Endothelial cell (in vitro differentiated cells): ENCODE data around the gene SYNPO2L. TPM values are rescaled to one million over a fixed set of nuclear protein-coding genes. Genes with fewer than 3 reads are reported as not detected.

ENCODE experiments used
- DNase-seq: peaks from one replicate; pipeline ENCODE4 v3.0.0; 2021; ENCODE audit warnings: low spot score
- H3K27ac Mint-ChIP-seq: one replicate; pipeline ENCODE4 v1.8.0; 2021; ENCODE audit warnings: mixed read lengths, inconsistent platforms; ENCODE audit not compliant: unreplicated experiment
- H3K27me3 Mint-ChIP-seq: one replicate; pipeline ENCODE4 v1.8.0; 2021; ENCODE audit warnings: mild to moderate bottlenecking, moderate library complexity, mixed read lengths, inconsistent platforms; ENCODE audit not compliant: unreplicated experiment
- H3K36me3 Mint-ChIP-seq: one replicate; pipeline ENCODE4 v1.8.0; 2021; ENCODE audit warnings: mild to moderate bottlenecking, low read depth, mixed read lengths, inconsistent platforms; ENCODE audit not compliant: unreplicated experiment
- H3K4me1 Mint-ChIP-seq: one replicate; pipeline ENCODE4 v1.8.0; 2021; ENCODE audit warnings: mild to moderate bottlenecking, mixed read lengths, inconsistent platforms; ENCODE audit not compliant: unreplicated experiment
- H3K4me3 Mint-ChIP-seq: one replicate; pipeline ENCODE4 v1.8.0; 2021; ENCODE audit warnings: mild to moderate bottlenecking, mixed read lengths, inconsistent platforms; ENCODE audit not compliant: unreplicated experiment
- H3K9me3 Mint-ChIP-seq: one replicate; pipeline ENCODE4 v1.8.0; 2021; ENCODE audit warnings: mixed read lengths, inconsistent platforms; ENCODE audit not compliant: unreplicated experiment
- total RNA-seq: library from RNA; stranded (reverse); fragmentation: NEBNext Ultra II Directional; extraction: Animal tissue kit (Norgen Biotek cat#: 25700); gene quantifications from one replicate; pipeline ENCODE4 v1.2.1, GENCODE V29; 2021; ENCODE audit not compliant: unreplicated experiment
- TF ChIP-seq, protein P1 (sequence below): fragments of 200-600 bp; sonication (generic); IDR thresholded peaks from one replicate; pipeline ENCODE4 v1.5.0; 2021; ENCODE audit warnings: antibody characterized with exemption; ENCODE audit not compliant: unreplicated experiment

The SYNPO2L gene
- total RNA-seq, 1 donor from 2014 or later, result 0.13 TPM

- H3K27me3 Mint-ChIP-seq, result peaks cover 6% of the 10 kb centered on the region
- no peak overlapping the region for H3K4me3 Mint-ChIP-seq
- no peaks in the 10 kb centered on the region for H3K9me3 Mint-ChIP-seq
- H3K4me1 Mint-ChIP-seq, result peaks cover 30% of the 10 kb centered on the region
- DNase-seq, result no peak
- TF ChIP-seq, protein P1, sequence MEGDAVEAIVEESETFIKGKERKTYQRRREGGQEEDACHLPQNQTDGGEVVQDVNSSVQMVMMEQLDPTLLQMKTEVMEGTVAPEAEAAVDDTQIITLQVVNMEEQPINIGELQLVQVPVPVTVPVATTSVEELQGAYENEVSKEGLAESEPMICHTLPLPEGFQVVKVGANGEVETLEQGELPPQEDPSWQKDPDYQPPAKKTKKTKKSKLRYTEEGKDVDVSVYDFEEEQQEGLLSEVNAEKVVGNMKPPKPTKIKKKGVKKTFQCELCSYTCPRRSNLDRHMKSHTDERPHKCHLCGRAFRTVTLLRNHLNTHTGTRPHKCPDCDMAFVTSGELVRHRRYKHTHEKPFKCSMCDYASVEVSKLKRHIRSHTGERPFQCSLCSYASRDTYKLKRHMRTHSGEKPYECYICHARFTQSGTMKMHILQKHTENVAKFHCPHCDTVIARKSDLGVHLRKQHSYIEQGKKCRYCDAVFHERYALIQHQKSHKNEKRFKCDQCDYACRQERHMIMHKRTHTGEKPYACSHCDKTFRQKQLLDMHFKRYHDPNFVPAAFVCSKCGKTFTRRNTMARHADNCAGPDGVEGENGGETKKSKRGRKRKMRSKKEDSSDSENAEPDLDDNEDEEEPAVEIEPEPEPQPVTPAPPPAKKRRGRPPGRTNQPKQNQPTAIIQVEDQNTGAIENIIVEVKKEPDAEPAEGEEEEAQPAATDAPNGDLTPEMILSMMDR, result no peak
- peak overlapping the region; percentile 14 for H3K27ac Mint-ChIP-seq
- peaks cover 4% of the 10 kb centered on the region for H3K36me3 Mint-ChIP-seq
These were observed 2.6 kb downstream of the SYNPO2L start for GRCh38 chr10:73653195-73653594.

- Mint-ChIP-seq H3K27me3 (peaks cover 13% of the 10 kb centered on the region), H3K36me3 (peaks cover 4% of the 10 kb centered on the region), H3K4me3 (no peak overlapping the region), H3K9me3 (no peaks in the 10 kb centered on the region), H3K27ac (no peak overlapping the region), H3K4me1 (peaks cover 42% of the 10 kb centered on the region)
- TF ChIP-seq, protein P1, result no peak
- DNase-seq, result no peak
These were observed 5.1 kb downstream of the SYNPO2L start for GRCh38 chr10:73650537-73651331.

GRCh38 chr10:73649876-73650536 is 5.8 kb downstream of the SYNPO2L start:
- no peak for DNase-seq
- H3K27ac Mint-ChIP-seq, result no peak overlapping the region

GRCh38 chr10:73648975-73649829 is 6.6 kb downstream of the SYNPO2L start:
- Mint-ChIP-seq H3K36me3 (peaks cover 4% of the 10 kb centered on the region), H3K4me1 (peaks cover 37% of the 10 kb centered on the region), H3K27ac (peak overlapping the region; percentile 39), H3K27me3 (peaks cover 18% of the 10 kb centered on the region), H3K9me3 (no peaks in the 10 kb centered on the region), H3K4me3 (peak overlapping the region; percentile 70)
- no peak for DNase-seq
- TF ChIP-seq, protein P1, result no peak

More at GRCh38 chr10:73649876-73650536, 5.8 kb downstream of the SYNPO2L start:
- TF ChIP-seq, protein P1, result no peak
- Mint-ChIP-seq H3K9me3 (no peaks in the 10 kb centered on the region), H3K4me1 (peaks cover 37% of the 10 kb centered on the region), H3K4me3 (no peak overlapping the region), H3K27me3 (peaks cover 15% of the 10 kb centered on the region), H3K36me3 (peaks cover 4% of the 10 kb centered on the region)
